Fibroblast of pulmonary artery (primary cell): ENCODE data around the gene HEXIM2.

Source experiments
- DNase-seq: peaks from one replicate; pipeline ENCODE4 v3.0.0-alpha.2; 2010; ENCODE audit warnings: low read depth
- H3K4me3 ChIP-seq: replicated peaks from 2 replicates; pipeline ENCODE4 v1.5.1; 2011; ENCODE audit warnings: low read depth, mild to moderate bottlenecking, control low read depth, low read length, moderate library complexity
- CTCF ChIP-seq: IDR thresholded peaks from 2 replicates; pipeline ENCODE4 v1.5.1; 2011; ENCODE audit warnings: mild to moderate bottlenecking, control low read depth, low read length, inconsistent platforms; ENCODE audit errors: missing control alignments

HEXIM2 gene

GRCh38 chr17:45137561-45138305 is 23.9 kb upstream of the HEXIM2 start:
- TF ChIP-seq CTCF = no peak
- DNase-seq = no peak
- no peak overlapping the region for H3K4me3 ChIP-seq

GRCh38 chr17:45138911-45139532 is 22.7 kb upstream of the HEXIM2 start:
- DNase-seq = no peak
- no peak for TF ChIP-seq CTCF
- H3K4me3 ChIP-seq = no peak overlapping the region

GRCh38 chr17:45139533-45139920 is 22.1 kb upstream of the HEXIM2 start:
- no peak for DNase-seq
- TF ChIP-seq CTCF = no peak
- no peak overlapping the region for H3K4me3 ChIP-seq

GRCh38 chr17:45143094-45143670 is 18.5 kb upstream of the HEXIM2 start:
- DNase-seq = no peak
- no peak overlapping the region for H3K4me3 ChIP-seq
- no peak for TF ChIP-seq CTCF

- peak overlapping the region; percentile 23 for H3K4me3 ChIP-seq
- TF ChIP-seq CTCF = no peak
- peak; percentile 88 for DNase-seq
Observed at GRCh38 chr17:45143767-45144198, 17.9 kb upstream of the HEXIM2 start.

- no peak for TF ChIP-seq CTCF
- DNase-seq = no peak
- peak overlapping the region; percentile 23 for H3K4me3 ChIP-seq
Observed at GRCh38 chr17:45144199-45145034, 17.3 kb upstream of the HEXIM2 start.
